Nephron progenitor cell (in vitro differentiated cells): ENCODE data around the gene MYH1.
"Not testable (repeated sequence)": the region's sequence is repeated elsewhere in the genome, so short reads cannot be mapped to it uniquely, and the experiment has no call there.

Experiments used
- DNase-seq: peaks from one replicate; pipeline ENCODE4 v3.0.0; 2021
- H3K27ac Mint-ChIP-seq: 2 replicates; pipeline ENCODE4 v1.8.0; 2021; ENCODE audit warnings: mild to moderate bottlenecking, moderate library complexity, mixed read lengths
- H3K27me3 Mint-ChIP-seq: 2 replicates; pipeline ENCODE4 v1.8.0; 2021; ENCODE audit warnings: mild to moderate bottlenecking, low read depth, mixed read lengths; ENCODE audit not compliant: poor library complexity
- H3K36me3 Mint-ChIP-seq: 2 replicates; pipeline ENCODE4 v1.8.0; 2021; ENCODE audit warnings: low read depth, mixed read lengths
- H3K4me1 Mint-ChIP-seq: 2 replicates; pipeline ENCODE4 v1.8.0; 2021; ENCODE audit warnings: mixed read lengths
- H3K4me3 Mint-ChIP-seq: 2 replicates; pipeline ENCODE4 v1.8.0; 2021; ENCODE audit warnings: mild to moderate bottlenecking, moderate library complexity, mixed read lengths
- H3K9me3 Mint-ChIP-seq: 2 replicates; pipeline ENCODE4 v1.8.0; 2021; ENCODE audit warnings: mild to moderate bottlenecking, moderate library complexity, mixed read lengths
- CTCF ChIP-seq: fragments of 200-600 bp; sonication (generic); IDR thresholded peaks from 2 replicates; pipeline ENCODE4 v1.5.0; 2021; ENCODE audit warnings: antibody characterized with exemption

The MYH1 gene

GRCh38 chr17:10550014-10550413 lies 31.7 kb upstream of the MYH1 start:
- peaks cover 7% of the 10 kb centered on the region for H3K27me3 Mint-ChIP-seq
- peaks cover 11% of the 10 kb centered on the region for H3K4me1 Mint-ChIP-seq
- no peaks in the 10 kb centered on the region for H3K36me3 Mint-ChIP-seq
- no peak for TF ChIP-seq CTCF
- no peak overlapping the region for H3K4me3 Mint-ChIP-seq
- DNase-seq: no peak
- H3K27ac Mint-ChIP-seq: no peak overlapping the region
- H3K9me3 Mint-ChIP-seq: no peaks in the 10 kb centered on the region

DNA sequence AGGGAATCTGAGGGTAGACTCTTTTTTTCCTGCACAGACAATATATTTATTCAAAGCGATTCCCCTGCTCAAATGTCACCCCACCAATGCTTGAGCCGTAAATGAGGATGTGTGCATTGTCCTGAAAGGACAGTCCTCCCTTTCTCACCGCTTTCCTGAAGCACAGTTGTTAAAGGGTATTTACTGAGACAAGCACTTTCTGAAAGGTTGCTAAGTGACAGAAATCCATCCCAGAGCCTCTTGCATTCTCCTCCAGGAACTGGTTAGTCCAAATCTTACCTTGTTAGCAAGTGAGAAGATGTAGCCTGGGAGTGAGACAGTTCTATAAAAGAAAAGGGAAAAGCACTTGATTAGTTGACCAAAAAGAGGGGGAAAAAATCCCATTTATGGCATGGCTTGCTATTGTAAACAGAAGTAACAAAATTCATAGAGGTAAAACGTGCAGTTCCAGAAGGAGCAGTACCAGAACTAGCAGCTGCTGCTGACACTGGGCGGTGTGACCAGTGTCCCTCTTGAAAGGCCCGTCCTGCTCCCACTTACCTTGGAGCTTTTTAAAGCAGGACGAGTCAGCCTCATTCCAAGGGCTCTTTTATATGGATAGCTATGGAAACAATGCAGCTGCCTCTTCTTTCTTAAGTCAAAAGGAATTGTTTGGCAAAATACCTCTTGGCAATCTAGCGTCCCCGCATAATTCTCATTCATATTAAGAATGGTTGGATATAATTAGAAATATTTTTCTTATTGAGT lies 30.9 kb upstream of the MYH1 start, which contains the start of gene MYH2:
TSS of gene MYH2 (minus strand) at position 563 of the 747 bp plus-strand sequence. CDS start 1,738 bp downstream, outside the sequence.
- no peak for TF ChIP-seq CTCF
- Mint-ChIP-seq H3K4me3 (no peak within 1 kb of the TSS), H3K36me3 (no peaks in the 10 kb centered on the region), H3K9me3 (no peaks in the 10 kb centered on the region), H3K27me3 (peaks cover 7% of the 10 kb centered on the region), H3K4me1 (peaks cover 11% of the 10 kb centered on the region), H3K27ac (peak within 1 kb of the TSS; percentile 20)
- no peak for DNase-seq

DNA sequence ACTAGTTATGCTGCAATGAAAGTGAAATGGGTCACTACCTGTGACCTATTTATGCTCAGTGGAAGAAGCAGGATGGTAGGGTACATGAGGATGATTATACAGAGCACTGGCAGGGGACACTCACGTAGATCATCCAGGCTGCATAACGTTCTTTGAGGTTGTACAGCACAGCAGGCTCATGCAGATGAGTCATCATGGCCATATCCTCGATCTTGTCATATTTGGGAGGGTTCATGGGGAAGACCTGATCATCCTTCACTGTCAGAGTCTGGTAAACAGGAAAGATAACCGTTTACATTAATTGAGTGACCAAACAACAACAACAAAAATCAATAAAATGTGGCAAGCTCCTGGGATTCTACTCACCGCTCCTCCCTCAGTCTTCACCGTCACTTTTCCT lies 29.0 kb upstream of the MYH1 start:
- Mint-ChIP-seq H3K27me3 (peaks cover 5% of the 10 kb centered on the region), H3K4me3 (no peak overlapping the region), H3K4me1 (peaks cover 11% of the 10 kb centered on the region), H3K9me3 (peaks cover under 1% of the 10 kb centered on the region), H3K27ac (peak overlapping the region; percentile 57), H3K36me3 (no peaks in the 10 kb centered on the region)
- TF ChIP-seq CTCF: no peak
- DNase-seq: no peak

- H3K4me3 Mint-ChIP-seq, H3K36me3 Mint-ChIP-seq, H3K27ac Mint-ChIP-seq, DNase-seq, H3K4me1 Mint-ChIP-seq, H3K27me3 Mint-ChIP-seq: not testable (repeated sequence)
- H3K9me3 Mint-ChIP-seq: peaks cover 33% of the 10 kb centered on the region
Measured at GRCh38 chr17:10543486-10543885, 25.1 kb upstream of the MYH1 start.

- H3K27ac Mint-ChIP-seq, H3K27me3 Mint-ChIP-seq, H3K36me3 Mint-ChIP-seq, DNase-seq, H3K4me1 Mint-ChIP-seq, H3K4me3 Mint-ChIP-seq: not testable (repeated sequence)
- peaks cover 33% of the 10 kb centered on the region for H3K9me3 Mint-ChIP-seq
Measured at GRCh38 chr17:10541179-10541578, 22.8 kb upstream of the MYH1 start.

DNA sequence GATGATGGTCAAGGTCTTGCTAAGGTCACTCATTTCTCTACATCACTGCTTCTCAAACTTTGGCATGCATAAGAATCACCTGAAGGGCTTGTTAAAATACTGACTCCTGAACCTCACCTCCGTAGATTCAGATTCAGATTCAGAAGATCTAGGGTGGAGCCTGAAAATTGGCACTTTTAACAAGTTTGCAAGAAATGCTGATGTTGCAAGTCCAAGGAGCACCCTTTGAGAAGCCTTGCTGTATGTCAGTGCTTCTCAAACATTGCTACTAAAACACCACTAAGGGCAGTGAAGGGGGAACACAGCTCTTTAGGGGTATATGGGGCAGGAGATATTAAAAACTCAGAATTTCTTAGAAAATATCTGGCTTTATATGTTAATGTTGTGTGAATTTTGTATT lies 13.7 kb upstream of the MYH1 start:
- H3K9me3 Mint-ChIP-seq: no peaks in the 10 kb centered on the region

More for the DNA sequence above, 13.7 kb upstream of the MYH1 start:
- no peak for DNase-seq
- Mint-ChIP-seq H3K27ac (no peak overlapping the region), H3K4me3 (no peak overlapping the region), H3K27me3 (peaks cover 13% of the 10 kb centered on the region), H3K36me3 (no peaks in the 10 kb centered on the region), H3K4me1 (no peaks in the 10 kb centered on the region)
- no peak for TF ChIP-seq CTCF
